Effector memory CD8-positive, alpha-beta T cell (primary cell): ENCODE results near the gene HM13.
"Not testable (repeated sequence)": the region's sequence is repeated elsewhere in the genome, so short reads cannot be mapped to it uniquely, and the experiment has no call there.

Experiments used
- ATAC-seq: fragments of 150-1000 bp; cut with Tn5 transposase; replicated peaks from 2 replicates; pipeline ENCODE4 v1.10.0; 2021; ENCODE audit warnings: mild to moderate bottlenecking, moderate library complexity
- DNase-seq, 3 experiments: peaks; one replicate each; pipeline ENCODE4 v3.0.0; 2021
- H3K27ac Mint-ChIP-seq, 2 donors: one replicate each; pipeline ENCODE4 v1.8.0; 2022; ENCODE audit warnings: mild to moderate bottlenecking in 2 of 2, mixed read lengths in 2 of 2, moderate library complexity in 2 of 2
- H3K27me3 Mint-ChIP-seq, 2 donors: one replicate each; pipeline ENCODE4 v1.8.0; 2022; ENCODE audit warnings: mixed read lengths in 2 of 2
- H3K36me3 Mint-ChIP-seq: one replicate; pipeline ENCODE4 v1.8.0; 2022; ENCODE audit warnings: mild to moderate bottlenecking, moderate library complexity, mixed read lengths; ENCODE audit not compliant: insufficient read depth
- H3K4me1 Mint-ChIP-seq, 2 donors: one replicate each; pipeline ENCODE4 v1.8.0; 2022; ENCODE audit warnings: low read depth in 2 of 2, mixed read lengths in 2 of 2
- H3K4me3 Mint-ChIP-seq, 2 donors: one replicate each; pipeline ENCODE4 v1.8.0; 2022; ENCODE audit warnings: mild to moderate bottlenecking in 2 of 2, mixed read lengths in 2 of 2, moderate library complexity in 2 of 2
- H3K9me3 Mint-ChIP-seq, 2 donors: one replicate each; pipeline ENCODE4 v1.8.0; 2022; ENCODE audit warnings: mixed read lengths in 2 of 2

HM13 gene

GRCh38 chr20:31485450-31486339, 28.5 kb upstream of the HM13 start:
- Mint-ChIP-seq H3K4me1 (peaks cover 0 to 2% of the 10 kb centered on the region in 2 donors), H3K4me3 (no peak overlapping the region), H3K27ac (peak overlapping the region in 1 of 2 donors; percentile 42), H3K36me3 (no peaks in the 10 kb centered on the region), H3K9me3 (no peaks in the 10 kb centered on the region), H3K27me3 (peaks cover 30 to 59% of the 10 kb centered on the region in 2 donors)
- no peak for DNase-seq
- no peak for ATAC-seq

GRCh38 chr20:31488115-31488514, 26.1 kb upstream of the HM13 start:
- Mint-ChIP-seq H3K36me3 (no peaks in the 10 kb centered on the region), H3K27me3 (peaks cover 17 to 36% of the 10 kb centered on the region in 2 donors), H3K4me1 (peaks cover 0 to 2% of the 10 kb centered on the region in 2 donors), H3K27ac (no peak overlapping the region), H3K4me3 (no peak overlapping the region), H3K9me3 (no peaks in the 10 kb centered on the region)
- DNase-seq: no peak
- no peak for ATAC-seq

GRCh38 chr20:31489152-31489551, 25.1 kb upstream of the HM13 start:
- H3K36me3 Mint-ChIP-seq: no peaks in the 10 kb centered on the region
- H3K27ac Mint-ChIP-seq: no peak overlapping the region
- peaks cover 23 to 41% of the 10 kb centered on the region in 2 donors for H3K27me3 Mint-ChIP-seq
- DNase-seq (no peak), ATAC-seq (no peak)
- no peak overlapping the region for H3K4me3 Mint-ChIP-seq
- peaks cover 0 to 2% of the 10 kb centered on the region in 2 donors for H3K4me1 Mint-ChIP-seq
- H3K9me3 Mint-ChIP-seq: no peaks in the 10 kb centered on the region

DNA sequence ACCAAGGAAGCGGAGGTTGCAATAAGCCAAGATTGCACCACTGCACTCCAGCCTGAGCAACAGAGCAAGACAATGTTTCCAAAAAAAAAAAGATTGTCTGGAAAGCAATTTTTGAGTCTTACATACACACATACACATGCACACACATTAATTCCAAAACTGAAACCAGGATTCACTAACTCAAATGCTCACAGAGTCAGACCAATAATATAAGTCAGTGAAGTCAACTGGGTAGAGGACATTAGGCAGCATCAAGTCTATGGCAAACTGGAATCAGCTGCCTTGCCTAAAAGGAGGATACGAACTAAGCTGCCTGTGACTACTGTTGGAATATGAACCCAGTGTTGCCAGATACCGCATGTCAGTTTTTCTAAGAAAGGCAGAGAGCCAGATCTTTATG, 23.5 kb upstream of the HM13 start:
- Mint-ChIP-seq H3K4me1 (no peaks in the 10 kb centered on the region), H3K27me3 (peaks cover 23 to 41% of the 10 kb centered on the region in 2 donors), H3K27ac (no peak overlapping the region), H3K4me3 (no peak overlapping the region), H3K36me3 (no peaks in the 10 kb centered on the region), H3K9me3 (no peaks in the 10 kb centered on the region)
- DNase-seq (no peak), ATAC-seq (no peak)

DNA sequence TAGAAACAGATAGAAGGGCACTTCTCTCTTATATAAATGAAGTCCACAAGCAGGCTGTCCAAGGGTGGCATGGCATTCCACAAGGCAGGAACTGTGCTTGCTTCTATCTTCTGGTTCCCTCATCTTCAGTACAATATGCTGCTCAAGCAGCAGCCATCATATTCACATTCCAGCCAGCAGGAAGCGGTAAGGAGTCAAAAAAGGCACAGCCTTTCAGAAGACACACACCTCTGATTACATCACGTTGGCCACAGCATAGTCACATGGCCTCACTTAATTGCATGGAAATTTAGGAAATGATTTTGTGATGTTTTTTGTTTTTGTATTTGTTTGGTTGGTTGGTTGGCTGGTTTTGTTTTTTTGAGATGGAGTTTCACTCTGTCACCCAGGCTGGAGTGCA, 20.1 kb upstream of the HM13 start:
- ATAC-seq: no peak
- no peaks in the 10 kb centered on the region for H3K9me3 Mint-ChIP-seq
- no peak overlapping the region for H3K27ac Mint-ChIP-seq
- DNase-seq: no peak
- H3K4me1 Mint-ChIP-seq: no peaks in the 10 kb centered on the region
- H3K4me3 Mint-ChIP-seq: no peak overlapping the region
- H3K27me3 Mint-ChIP-seq: peaks cover 40 to 66% of the 10 kb centered on the region in 2 donors
- no peaks in the 10 kb centered on the region for H3K36me3 Mint-ChIP-seq

- no peaks in the 10 kb centered on the region for H3K36me3 Mint-ChIP-seq
- DNase-seq (no peak), ATAC-seq (no peak)
- no peak overlapping the region for H3K27ac Mint-ChIP-seq
- H3K4me3 Mint-ChIP-seq: no peak overlapping the region
- no peaks in the 10 kb centered on the region for H3K9me3 Mint-ChIP-seq
- H3K4me1 Mint-ChIP-seq: no peaks in the 10 kb centered on the region
- peaks cover 40 to 63% of the 10 kb centered on the region in 2 donors for H3K27me3 Mint-ChIP-seq
These were observed 17.4 kb upstream of the HM13 start for GRCh38 chr20:31496761-31497295.

GRCh38 chr20:31497838-31498540, 16.3 kb upstream of the HM13 start:
- ATAC-seq: no peak
- Mint-ChIP-seq H3K36me3 (no peaks in the 10 kb centered on the region), H3K4me3 (no peak overlapping the region), H3K27me3 (peaks cover 40 to 63% of the 10 kb centered on the region in 2 donors), H3K27ac (no peak overlapping the region), H3K4me1 (peaks cover 0 to 4% of the 10 kb centered on the region in 2 donors), H3K9me3 (no peaks in the 10 kb centered on the region)
- DNase-seq: no peak

DNA sequence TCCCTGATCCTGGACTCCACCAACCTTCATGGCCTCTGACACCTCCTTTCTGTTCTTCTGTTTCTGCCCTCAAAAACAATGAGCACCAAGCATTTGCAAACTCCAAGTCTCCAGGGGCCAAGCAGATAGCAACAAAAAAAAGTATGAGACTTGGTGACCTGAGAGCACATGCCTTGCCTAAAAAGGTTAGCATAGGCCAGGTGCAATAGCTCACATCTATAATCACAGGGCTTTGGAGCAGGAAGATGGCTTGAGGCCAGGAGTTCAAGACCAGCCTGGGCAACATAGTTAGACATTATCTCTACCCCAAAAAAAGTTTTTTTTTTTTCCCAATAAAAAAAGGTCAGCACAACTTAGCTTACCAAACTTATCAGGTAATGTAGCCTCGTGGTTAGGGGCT, 13.7 kb upstream of the HM13 start:
- ATAC-seq: no peak
- peaks cover 4 to 9% of the 10 kb centered on the region in 2 donors for H3K4me1 Mint-ChIP-seq
- no peak overlapping the region for H3K4me3 Mint-ChIP-seq
- H3K36me3 Mint-ChIP-seq: no peaks in the 10 kb centered on the region
- no peak for DNase-seq
- H3K9me3 Mint-ChIP-seq: no peaks in the 10 kb centered on the region
- H3K27ac Mint-ChIP-seq: no peak overlapping the region
- H3K27me3 Mint-ChIP-seq: peaks cover 36 to 62% of the 10 kb centered on the region in 2 donors

DNA sequence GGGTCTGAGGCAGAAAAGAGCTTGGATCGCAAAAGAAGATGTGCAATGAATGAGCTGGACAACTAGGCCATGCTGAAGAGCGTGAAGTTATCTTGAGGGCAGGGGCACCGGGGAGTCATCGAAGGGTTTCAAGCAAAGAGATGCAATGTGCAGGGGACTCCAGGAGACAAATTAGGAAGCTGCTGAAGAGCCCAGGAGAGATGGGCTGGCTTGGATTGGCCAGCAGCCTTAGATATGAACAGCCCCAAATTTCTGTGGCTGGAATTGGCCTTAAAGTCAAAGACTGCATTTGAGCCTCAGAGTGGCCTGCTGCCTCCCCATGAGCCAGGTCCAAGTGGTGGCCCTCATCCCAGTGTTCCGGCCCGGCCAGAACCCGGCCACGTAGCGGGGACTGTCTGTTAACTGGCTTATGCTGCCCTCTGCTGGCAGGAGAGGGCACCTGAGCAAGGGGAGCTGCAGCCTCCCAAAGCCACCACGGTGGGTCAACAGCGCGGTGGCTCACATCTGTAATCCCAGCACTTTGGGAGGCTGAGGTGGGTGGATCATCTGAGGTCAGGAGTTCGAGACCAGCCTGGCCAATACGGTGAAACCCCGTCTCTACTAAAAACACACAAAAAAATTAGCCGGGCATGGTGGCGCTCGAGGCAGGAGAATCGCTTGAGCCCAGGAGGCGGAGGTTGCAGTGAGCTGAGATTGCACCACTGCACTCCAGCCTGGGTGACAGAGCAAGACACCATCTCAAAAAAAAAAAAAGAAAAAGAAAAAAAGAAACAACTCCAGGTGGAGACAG, 11.2 kb upstream of the HM13 start:
- not testable (repeated sequence) for H3K9me3 Mint-ChIP-seq, H3K27ac Mint-ChIP-seq, H3K4me1 Mint-ChIP-seq, H3K36me3 Mint-ChIP-seq
- peak overlapping the region in 1 of 2 donors; percentile 18 for H3K4me3 Mint-ChIP-seq
- ATAC-seq (peak; percentile 99), DNase-seq (peak; percentile 71 to 72 (median 72))
- H3K27me3 Mint-ChIP-seq: peaks cover 18 to 44% of the 10 kb centered on the region in 2 donors

- ATAC-seq: no peak
- Mint-ChIP-seq H3K4me3 (no peak overlapping the region), H3K4me1 (peaks cover 4 to 9% of the 10 kb centered on the region in 2 donors), H3K36me3 (no peaks in the 10 kb centered on the region), H3K9me3 (no peaks in the 10 kb centered on the region), H3K27me3 (peaks cover 22 to 43% of the 10 kb centered on the region in 2 donors), H3K27ac (no peak overlapping the region)
- no peak for DNase-seq
These were observed 8.3 kb upstream of the HM13 start for GRCh38 chr20:31505903-31506302.

GRCh38 chr20:31508517-31509244, 5.6 kb upstream of the HM13 start:
- Mint-ChIP-seq H3K9me3 (no peaks in the 10 kb centered on the region), H3K27me3 (peaks cover 19 to 38% of the 10 kb centered on the region in 2 donors), H3K27ac (no peak overlapping the region), H3K4me3 (no peak overlapping the region), H3K4me1 (peaks cover under 1 to 3% of the 10 kb centered on the region in 2 donors), H3K36me3 (no peaks in the 10 kb centered on the region)
- no peak for ATAC-seq
- DNase-seq: no peak

GRCh38 chr20:31515072-31515774, 981 bp downstream of the HM13 start:
- no peaks in the 10 kb centered on the region for H3K9me3 Mint-ChIP-seq
- DNase-seq (no peak), ATAC-seq (no peak)
- no peak overlapping the region for H3K4me3 Mint-ChIP-seq
- H3K27me3 Mint-ChIP-seq: no peaks in the 10 kb centered on the region
- H3K36me3 Mint-ChIP-seq: peaks cover 13% of the 10 kb centered on the region
- peaks cover 10 to 12% of the 10 kb centered on the region in 2 donors for H3K4me1 Mint-ChIP-seq
- H3K27ac Mint-ChIP-seq: no peak overlapping the region
